ENCODE results near the gene OTOG.

DNA sequence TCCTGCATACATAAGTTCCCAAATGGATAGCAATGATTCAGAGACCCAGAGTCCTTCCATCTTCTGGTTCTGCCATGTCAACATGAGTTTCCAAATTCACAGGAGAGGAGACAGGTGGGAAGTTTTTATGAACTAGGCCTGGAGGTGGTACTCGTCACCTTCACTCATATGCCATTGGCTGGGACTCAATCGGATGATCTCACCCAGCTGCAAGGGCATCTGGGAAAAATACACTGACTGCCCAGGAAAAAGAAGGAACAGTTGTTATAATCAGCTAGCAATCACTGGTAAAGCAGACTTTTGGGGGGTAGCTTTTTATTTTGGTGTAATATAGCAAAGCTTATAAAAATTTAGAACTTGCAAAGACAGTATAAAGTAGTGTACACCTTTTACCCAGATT lies 83.9 kb downstream of the OTOG start:
- no peak for TF ChIP-seq TAF1 (IDR thresholded peaks at IDR 0.05; ENCODE audit: borderline replicate concordance, insufficient read depth, low read length)
- TF ChIP-seq REST (IDR thresholded peaks at IDR 0.05; ENCODE audit: insufficient read depth in 1 of 2, low read depth in 2 of 2, low read length in 2 of 2) = no peak
- TF ChIP-seq POLR2AphosphoS5 (IDR thresholded peaks at IDR 0.05; ENCODE audit: low read depth, low read length) = no peak
- TF ChIP-seq SIN3A (IDR thresholded peaks at IDR 0.05; ENCODE audit: borderline replicate concordance, insufficient read depth, low read length) = no peak

Measured in PFSK-1 (cell line).